ENCODE data around the gene ECHDC3. TPM values are rescaled to one million over a fixed set of nuclear protein-coding genes. Genes with fewer than 3 reads are reported as not detected.

The ECHDC3 gene
- total RNA-seq, 4 donors from 2014 or later, result 0.44 to 55.7 (median 31.6) TPM

DNA sequence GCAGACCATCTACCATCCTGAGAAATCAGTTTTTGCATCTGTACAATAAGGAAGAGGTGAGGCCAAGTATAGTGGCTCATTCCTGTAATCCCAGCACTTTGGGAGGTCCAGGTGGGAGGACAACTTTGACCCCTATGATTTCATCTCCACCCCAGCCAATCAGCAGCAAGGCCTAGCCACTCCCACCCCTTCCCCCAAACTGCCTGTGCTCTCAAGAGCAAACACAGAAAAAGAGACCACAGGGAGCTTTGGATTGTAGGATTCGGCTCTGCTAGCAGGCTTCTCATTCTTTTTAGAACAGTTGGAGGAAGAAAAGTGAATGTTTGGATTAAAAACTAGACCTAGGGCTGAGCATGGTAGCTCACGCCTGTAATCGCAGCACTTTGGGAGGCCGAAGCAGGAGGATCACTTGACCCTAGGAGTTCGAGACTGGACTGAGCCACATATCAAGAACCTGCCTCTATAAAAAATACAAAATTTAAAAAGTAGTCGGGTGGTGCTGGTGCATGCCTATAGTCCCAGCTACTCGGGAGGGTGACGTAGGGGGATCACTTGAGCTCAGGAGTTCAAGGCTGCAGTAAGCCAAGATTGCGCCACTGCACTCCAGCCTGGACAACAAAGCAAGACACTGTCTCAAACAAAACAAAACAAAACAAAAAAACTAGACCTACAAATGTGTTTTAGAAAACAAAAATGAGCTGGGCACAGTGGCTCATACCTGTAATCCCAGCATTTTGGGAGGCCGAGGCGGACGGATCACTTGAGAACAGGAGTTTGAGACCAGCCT is 55.9 kb downstream of the ECHDC3 start:
- no peak for TF ChIP-seq CTCF (IDR thresholded peaks at IDR 0.05)
- TF ChIP-seq POLR2A (IDR thresholded peaks at IDR 0.05), result no peak
- WGBS, 2 donors, result 83 to 91% methylated on average over 11 to 12 of the region's 12 CpGs
- Histone ChIP-seq H3K4me1 (no peaks in the 10 kb centered on the region), H3K9me3 (no peaks in the 10 kb centered on the region), H3K4me3 (no peak overlapping the region), H3K27me3 (no peaks in the 10 kb centered on the region), H3K36me3 (no peaks in the 10 kb centered on the region), H3K27ac (no peak overlapping the region)
- DNase-seq, result no peak
- intact Hi-C loops (cut with DNase I), result no loop called here

DNA sequence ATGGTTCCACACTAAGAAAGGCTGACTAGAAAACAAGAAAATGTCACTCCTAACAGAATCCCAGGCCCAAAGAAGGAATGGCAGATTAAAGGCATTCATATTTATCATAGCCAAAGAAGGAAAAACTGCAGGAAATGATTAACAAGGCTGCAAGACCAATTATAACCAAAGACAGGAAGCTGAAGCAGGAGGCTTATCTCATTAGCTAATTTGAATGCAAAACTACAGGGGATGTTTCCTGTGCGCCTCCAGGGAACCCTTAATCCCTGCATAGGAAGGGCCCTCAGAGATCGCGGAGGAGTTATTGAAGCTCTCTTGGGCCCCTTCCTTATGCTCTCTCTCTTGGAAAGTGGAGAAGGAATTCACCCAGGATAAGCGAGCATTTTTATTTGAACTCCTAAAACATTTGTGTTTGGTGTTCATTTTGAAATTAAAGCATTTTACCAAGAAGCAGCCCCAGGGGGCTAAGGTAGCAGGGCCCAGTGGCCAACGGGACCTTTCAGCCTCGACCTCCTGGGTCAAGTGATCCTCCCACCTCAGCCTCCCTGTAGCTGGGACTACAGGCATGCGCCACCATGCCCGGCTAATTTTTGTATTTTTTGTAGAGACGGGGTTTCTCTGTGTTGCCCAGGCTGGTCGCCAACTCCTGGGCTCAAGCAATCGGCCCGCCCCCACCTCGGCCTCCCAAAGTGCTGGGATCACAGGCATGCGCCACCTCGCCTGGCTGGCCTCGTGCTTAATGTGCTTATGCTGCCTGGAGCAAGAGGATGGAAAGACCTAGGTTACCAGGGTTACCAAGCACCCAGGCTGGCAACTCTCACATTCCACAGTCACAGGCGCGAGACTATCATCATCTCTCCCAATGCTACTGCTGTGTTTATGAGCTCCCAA is 56.9 kb downstream of the ECHDC3 start:
- Histone ChIP-seq H3K27ac (no peak overlapping the region), H3K4me1 (no peaks in the 10 kb centered on the region), H3K36me3 (no peaks in the 10 kb centered on the region), H3K27me3 (no peaks in the 10 kb centered on the region), H3K9me3 (no peaks in the 10 kb centered on the region), H3K4me3 (no peak overlapping the region)
- DNase-seq, result no peak
- intact Hi-C loops (cut with DNase I), result no loop called here
- TF ChIP-seq POLR2A (IDR thresholded peaks at IDR 0.05), result no peak
- no peak for TF ChIP-seq CTCF (IDR thresholded peaks at IDR 0.05)
- WGBS, 2 donors, result 61 to 72% methylated on average over 12 to 13 of the region's 18 CpGs

GRCh38 chr10:11799736-11800080 is 57.5 kb downstream of the ECHDC3 start:
- Histone ChIP-seq H3K4me3 (no peak overlapping the region), H3K4me1 (no peaks in the 10 kb centered on the region), H3K36me3 (no peaks in the 10 kb centered on the region), H3K27ac (no peak overlapping the region), H3K9me3 (no peaks in the 10 kb centered on the region), H3K27me3 (peaks cover 0 to 3% (median 0%) of the 10 kb centered on the region in 4 donors)
- 84 to 91% methylated on average over 9 of the region's 9 CpGs for WGBS, 2 donors
- intact Hi-C loops (cut with DNase I), result no loop called here
- TF ChIP-seq CTCF (IDR thresholded peaks at IDR 0.05), result no peak
- TF ChIP-seq POLR2A (IDR thresholded peaks at IDR 0.05), result no peak
- no peak for DNase-seq

DNA sequence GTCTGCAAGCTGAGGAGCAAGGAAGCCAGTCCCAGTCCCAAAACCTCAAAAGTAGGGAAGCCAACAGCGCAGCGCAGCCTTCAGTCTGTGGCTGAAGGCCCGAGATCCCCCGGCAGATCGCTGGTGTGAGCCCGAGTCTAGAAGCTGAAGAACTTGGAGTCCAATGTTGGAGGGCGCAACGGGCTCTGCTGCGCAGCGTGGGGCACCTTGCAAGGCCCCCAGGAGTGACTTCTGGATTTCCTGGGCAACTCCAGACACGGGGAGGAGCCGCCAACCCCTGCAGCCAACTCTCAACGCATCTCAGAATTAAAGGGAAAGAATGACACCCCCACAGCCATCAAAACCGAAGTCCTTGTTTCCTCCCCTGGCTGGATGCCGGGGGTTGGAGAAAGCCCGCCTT is 62.2 kb downstream of the ECHDC3 start:
- TF ChIP-seq POLR2A (IDR thresholded peaks at IDR 0.05), result no peak
- TF ChIP-seq CTCF (IDR thresholded peaks at IDR 0.05), result no peak
- Histone ChIP-seq H3K27me3 (peaks cover 0 to 8% (median 0%) of the 10 kb centered on the region in 4 donors), H3K36me3 (no peaks in the 10 kb centered on the region), H3K9me3 (no peaks in the 10 kb centered on the region), H3K27ac (no peak overlapping the region), H3K4me3 (no peak overlapping the region), H3K4me1 (no peaks in the 10 kb centered on the region)
- intact Hi-C loops (cut with DNase I), result no loop called here
- DNase-seq, result no peak
- 89% methylated on average over 3 to 11 of the region's 16 CpGs for WGBS, 2 donors

- Histone ChIP-seq H3K27ac (no peak overlapping the region), H3K4me1 (peaks cover 0 to 13% (median 3%) of the 10 kb centered on the region in 3 donors), H3K9me3 (no peaks in the 10 kb centered on the region), H3K36me3 (no peaks in the 10 kb centered on the region), H3K4me3 (no peak overlapping the region), H3K27me3 (peaks cover 0 to 8% (median 0%) of the 10 kb centered on the region in 4 donors)
- 80 to 92% methylated on average over 2 to 3 of the region's 4 CpGs for WGBS, 2 donors
- no peak for DNase-seq
- intact Hi-C loops (cut with DNase I), result no loop called here
- TF ChIP-seq POLR2A (IDR thresholded peaks at IDR 0.05) (no peak), CTCF (IDR thresholded peaks at IDR 0.05) (no peak)
Measured at GRCh38 chr10:11805792-11806191, 63.6 kb downstream of the ECHDC3 start.
